ENCODE results near the gene MYCBP2.

DNA sequence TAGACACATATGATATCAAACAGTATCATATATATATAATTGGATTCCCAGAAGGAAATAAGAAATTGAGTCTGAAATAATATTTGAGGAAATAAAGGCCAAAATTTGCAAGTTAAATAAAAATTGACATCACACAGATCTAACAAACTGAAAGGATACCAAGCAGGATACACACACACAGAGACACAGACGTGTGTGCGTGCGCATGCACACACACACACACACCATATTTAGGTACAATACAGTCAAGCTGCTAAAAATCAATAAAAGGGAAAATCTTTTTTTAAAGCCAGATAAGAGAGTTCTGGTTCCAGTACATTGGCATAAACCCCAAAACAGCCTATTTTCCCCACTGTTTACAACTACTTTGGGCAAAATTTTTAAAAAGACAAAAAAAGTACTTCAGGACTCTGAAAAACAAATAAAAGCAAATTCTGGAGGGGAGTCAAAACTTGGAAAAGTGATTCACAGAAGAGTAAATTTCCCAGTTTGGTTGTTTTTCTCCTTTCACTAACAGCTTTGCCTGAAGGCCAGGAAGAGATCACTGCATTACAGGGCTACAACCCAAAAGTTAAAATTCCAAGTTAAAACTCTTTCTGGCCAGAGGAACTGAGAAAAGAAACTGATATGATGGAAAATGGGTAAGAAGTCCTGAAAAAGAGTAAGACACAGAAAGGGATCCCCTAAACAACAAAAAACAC is 16.2 kb downstream of the MYCBP2 start:
- TF ChIP-seq, protein P1, sequence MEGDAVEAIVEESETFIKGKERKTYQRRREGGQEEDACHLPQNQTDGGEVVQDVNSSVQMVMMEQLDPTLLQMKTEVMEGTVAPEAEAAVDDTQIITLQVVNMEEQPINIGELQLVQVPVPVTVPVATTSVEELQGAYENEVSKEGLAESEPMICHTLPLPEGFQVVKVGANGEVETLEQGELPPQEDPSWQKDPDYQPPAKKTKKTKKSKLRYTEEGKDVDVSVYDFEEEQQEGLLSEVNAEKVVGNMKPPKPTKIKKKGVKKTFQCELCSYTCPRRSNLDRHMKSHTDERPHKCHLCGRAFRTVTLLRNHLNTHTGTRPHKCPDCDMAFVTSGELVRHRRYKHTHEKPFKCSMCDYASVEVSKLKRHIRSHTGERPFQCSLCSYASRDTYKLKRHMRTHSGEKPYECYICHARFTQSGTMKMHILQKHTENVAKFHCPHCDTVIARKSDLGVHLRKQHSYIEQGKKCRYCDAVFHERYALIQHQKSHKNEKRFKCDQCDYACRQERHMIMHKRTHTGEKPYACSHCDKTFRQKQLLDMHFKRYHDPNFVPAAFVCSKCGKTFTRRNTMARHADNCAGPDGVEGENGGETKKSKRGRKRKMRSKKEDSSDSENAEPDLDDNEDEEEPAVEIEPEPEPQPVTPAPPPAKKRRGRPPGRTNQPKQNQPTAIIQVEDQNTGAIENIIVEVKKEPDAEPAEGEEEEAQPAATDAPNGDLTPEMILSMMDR (IDR thresholded peaks at IDR 0.05): no peak
- no peak for TF ChIP-seq POLR2A (IDR thresholded peaks at IDR 0.05)
